NCI-H748 (cell line): ENCODE data around the gene PML.
A peak's percentile ranks its signal among the peaks of the same experiment; 100 is the strongest.
"Not testable (repeated sequence)": the region's sequence is repeated elsewhere in the genome, so short reads cannot be mapped to it uniquely, and the experiment has no call there.

ENCODE experiments used
- DNase-seq: peaks from one replicate; lab custom pipeline; 2025; ENCODE audit not compliant: unreplicated experiment; lab: John Stamatoyannopoulos, UW

The PML gene

DNA sequence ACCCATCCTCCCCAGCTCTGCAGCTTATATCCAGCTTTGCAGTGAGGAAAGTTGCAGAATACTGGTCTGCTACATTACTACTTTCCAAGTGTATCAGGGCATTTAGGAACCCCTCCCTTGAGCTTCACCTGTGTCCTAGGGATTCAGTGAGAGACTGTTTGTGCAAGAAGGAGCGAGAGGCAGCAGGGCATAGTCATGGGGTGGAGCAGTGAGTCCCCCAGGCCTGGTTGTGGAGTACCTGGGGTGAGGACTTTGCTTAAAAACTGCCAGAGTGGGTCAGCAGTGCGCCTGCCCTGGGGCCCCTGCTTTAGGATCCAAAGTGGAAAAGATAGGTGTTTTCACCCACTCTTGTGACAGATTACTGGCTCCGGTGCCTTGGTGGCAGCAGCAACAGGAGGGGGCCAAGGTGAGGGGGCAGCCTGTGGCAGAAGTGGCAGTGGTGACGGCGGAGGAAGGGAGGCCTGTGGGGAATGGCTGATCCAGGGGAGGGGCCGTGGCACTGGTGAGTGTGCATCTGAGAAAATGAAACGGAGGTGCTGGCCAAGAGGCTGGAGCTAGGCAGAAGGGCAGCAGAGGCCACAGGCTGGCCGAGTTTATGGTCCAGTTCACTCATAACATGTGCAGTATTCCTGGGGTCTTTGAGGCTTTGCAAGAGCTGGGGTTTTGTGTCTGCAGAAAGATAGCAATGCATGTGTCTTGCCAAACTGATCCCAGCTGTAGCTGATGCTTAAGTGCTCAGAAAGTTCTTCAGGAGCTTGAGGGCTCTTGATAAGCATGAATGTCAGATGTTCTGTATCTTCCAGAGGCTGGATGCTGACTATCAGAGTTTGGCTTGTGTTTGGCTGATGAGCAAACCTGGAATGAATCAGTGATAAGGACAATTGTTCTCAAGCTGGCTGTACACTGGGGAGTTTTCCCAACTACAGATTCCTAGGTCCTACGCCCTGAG is 44.5 kb downstream of the PML start:
- DNase-seq = no peak

DNA sequence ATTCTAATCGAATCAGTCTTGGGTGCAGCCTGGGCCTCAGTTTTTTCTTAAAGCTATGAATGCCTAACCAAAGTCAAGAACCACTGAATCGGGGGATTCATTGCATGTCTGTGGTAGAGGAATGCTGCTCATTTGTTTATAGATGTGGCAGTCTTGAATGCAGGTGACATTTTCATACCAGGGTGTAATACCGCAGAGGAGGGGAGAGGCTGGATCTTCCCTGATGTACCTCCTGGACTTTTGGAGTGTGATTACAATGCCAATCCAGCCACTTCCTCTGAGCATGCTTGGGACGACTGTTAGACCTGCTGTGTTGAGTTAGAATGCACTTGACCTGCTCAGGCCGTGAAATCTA is 45.1 kb downstream of the PML start:
- no peak for DNase-seq

DNA sequence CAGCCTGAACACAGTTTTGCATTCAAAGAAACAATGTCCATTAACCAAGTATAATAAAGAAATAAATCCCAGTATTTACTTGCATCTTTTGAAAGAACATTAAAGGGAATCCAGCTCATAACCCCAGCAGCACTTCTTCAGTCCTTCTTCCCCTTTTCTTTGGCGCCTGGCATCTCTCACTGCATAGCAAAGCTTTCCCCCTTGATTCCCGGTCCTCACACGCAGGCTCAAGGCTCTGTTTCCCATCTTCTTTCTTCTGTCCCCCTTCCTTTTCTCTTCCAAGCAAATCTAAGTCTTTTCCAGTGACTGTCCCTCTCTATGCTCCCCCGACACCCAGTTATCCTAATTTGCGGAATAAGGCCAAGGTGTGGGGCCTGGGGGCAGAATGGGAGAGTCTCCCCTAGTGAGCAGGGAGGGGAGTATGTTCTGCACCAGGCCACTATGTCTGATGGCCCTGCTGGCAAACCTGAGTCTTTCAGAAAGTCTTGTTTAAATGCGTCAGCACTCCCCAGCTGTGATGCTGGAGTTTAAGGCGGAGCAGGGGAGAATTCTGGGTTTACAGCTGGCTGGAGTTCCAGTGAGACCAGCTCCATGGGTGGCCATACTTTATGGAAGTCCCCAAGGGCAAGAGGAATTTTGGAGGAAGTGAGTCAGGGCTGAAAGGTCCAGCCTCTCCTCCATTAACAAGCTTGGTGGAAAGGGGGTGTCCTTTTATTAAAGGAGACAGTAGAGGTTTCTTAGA is 45.8 kb downstream of the PML start:
- no peak for DNase-seq

DNA sequence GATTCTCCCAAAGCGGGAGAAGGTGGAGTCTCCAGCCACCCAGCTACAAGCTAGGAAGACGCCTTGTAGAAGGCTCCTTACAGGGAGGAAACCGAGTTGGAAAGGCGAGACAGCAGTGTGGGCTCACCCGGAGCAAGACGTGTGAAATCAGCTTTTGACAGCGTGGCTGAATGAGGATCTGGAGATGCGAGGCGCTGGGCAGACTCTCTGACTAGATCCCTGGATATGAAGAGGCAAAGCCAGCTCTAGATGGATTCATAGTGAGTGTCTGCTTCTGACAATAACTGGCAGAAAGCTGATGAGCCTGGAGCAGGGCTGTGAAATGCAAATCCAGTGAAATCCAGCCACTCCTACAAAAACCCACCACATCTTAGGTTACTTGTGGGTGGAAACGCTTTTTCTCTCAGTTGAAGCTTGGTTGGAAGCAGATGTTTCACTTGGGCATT is 46.8 kb downstream of the PML start:
- DNase-seq = no peak

DNA sequence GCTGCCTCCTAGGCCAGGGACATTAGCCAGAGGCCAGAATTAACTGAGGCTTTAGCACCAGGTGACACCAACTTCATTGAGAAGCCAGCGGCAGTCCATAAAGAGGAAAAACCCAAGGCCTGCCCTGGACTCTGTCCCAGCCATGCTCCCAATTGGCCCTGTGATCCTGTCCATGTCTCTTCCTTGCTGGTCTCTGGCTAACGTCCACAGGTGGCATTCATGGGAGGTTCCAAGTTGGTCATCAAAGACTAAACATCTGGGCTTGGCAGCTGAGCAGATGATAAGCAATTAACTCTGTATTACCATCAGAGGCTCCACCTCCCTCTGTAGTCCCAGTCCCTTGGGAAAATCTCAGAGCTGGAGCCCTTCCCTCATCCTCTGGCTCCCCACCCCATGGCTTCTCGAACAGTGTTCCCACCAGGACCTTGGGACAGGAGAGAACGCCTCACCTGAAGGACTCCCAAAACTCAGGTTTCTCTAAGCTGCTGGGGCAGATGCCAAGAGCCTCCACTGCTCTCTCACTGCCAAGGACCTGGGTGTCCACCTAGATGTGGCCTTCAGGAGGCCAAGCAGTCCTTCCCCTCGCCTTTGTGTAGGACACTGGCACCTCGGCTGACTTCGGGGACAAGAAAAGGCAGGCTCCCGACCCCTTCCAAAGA is 47.4 kb downstream of the PML start:
- no peak for DNase-seq

DNA sequence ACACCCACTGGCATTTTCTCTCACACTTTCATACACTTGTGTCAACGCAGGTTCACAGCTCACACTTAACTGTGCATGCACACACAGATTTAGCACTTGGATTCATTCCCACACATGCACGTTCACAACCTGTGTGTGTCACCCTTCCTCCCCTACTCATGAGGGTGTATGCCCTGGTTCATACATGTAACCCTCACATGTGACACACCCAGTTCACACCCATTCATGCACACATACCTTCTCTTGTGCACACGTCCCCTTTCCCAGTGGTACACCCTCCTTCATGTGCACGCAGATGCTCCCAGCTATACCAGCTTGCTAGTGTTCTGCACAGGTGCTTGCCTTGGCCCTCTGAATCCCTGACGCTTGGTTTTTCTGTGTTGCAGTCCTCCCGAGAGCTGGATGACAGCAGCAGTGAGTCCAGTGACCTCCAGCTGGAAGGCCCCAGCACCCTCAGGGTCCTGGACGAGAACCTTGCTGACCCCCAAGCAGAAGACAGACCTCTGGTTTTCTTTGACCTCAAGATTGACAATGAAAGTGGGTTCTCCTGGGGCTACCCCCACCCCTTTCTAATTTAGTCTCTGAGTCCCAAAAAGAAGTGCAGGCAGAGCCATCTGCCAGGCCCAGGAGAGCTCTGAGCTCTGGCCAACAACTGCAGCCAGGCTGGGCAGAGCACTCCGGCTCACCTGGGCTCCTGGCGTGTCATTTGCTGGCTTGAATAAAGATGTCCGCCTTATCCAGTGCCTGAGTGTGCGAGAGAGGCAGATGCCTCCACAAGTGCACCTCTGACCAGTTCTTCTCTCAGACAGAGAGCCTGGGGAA is 48.3 kb downstream of the PML start:
- no peak for DNase-seq

DNA sequence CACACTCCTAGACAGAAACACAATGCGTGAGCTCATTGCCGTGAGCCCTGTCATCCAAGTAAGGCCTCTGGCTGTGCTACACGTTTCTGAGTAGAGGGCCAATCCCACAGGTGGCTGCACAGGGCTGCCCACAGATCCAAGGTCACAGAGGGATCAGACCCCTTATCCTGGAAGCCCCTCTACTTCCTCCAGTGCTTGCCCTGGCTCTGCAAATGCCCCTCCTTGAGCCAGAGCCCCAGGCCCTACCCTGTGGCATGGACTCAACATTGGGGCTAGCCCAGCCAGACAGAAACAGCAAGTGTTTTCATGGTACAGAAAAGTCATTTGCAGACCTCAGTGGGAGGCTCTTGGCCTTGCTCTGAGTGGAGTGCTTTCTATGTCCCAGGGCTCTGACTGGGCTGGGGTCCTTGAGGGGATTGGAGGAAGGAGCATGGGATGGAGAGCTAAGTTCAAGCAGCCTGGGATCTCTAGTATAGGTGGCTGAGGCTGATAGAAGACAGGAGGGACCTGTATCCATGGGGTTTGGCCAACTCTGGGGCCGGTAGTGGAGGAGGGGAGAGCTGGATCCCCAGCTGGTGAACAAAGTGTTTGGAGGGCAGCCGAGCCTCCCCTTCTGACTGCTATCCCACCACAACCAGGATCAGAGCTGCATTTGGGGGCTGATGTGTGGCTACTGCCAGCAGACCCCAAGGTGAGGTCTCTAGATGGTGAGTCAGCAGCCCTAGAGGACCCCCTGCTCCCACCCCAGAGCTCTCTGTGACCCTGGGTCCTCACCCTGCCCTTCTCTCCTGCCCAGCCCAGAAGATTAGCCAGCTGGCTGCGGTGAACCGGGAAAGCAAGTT is 49.1 kb downstream of the PML start:
- DNase-seq = no peak

DNA sequence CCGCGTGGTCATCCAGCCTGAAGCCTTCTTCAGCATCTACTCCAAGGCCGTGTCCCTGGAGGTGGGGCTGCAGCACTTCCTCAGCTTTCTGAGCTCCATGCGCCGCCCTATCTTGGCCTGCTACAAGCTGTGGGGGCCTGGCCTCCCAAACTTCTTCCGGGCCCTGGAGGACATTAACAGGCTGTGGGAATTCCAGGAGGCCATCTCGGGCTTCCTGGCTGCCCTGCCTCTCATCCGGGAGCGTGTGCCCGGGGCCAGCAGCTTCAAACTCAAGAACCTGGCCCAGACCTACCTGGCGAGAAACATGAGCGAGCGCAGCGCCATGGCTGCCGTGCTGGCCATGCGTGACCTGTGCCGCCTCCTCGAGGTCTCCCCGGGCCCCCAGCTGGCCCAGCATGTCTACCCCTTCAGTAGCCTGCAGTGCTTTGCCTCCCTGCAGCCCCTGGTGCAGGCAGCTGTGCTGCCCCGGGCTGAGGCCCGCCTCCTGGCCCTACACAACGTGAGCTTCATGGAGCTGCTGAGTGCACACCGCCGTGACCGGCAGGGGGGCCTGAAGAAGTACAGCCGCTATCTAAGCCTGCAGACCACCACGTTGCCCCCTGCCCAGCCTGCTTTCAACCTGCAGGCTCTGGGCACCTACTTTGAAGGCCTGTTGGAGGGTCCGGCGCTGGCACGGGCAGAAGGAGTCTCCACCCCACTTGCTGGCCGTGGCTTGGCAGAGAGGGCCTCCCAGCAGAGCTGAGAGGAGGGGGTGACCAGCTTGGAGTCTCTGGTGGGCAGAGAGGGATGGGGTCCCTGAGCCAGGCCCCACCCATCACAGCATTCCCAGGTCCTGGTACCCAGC is 50.0 kb downstream of the PML start:
- DNase-seq = no peak

DNA sequence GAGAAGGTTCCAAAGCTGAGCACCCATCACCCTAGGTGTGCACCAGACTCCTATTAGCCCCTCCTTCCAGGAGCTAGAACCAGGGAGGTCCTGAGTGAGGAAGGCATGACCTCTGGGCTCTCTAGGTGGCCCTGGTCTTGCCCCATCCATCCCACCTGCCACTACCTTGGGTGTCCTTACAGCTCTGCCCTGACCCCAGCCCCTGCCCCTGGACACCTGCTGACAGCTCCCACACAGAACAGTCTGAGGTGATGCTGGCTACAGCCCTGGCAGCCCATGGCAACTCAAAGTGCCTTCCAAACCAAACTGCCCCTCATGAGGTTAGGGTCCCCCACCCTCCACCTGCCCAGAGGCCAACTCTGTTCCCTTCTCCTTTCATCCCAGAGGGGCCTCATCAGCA is 50.7 kb downstream of the PML start:
- no peak for DNase-seq

DNA sequence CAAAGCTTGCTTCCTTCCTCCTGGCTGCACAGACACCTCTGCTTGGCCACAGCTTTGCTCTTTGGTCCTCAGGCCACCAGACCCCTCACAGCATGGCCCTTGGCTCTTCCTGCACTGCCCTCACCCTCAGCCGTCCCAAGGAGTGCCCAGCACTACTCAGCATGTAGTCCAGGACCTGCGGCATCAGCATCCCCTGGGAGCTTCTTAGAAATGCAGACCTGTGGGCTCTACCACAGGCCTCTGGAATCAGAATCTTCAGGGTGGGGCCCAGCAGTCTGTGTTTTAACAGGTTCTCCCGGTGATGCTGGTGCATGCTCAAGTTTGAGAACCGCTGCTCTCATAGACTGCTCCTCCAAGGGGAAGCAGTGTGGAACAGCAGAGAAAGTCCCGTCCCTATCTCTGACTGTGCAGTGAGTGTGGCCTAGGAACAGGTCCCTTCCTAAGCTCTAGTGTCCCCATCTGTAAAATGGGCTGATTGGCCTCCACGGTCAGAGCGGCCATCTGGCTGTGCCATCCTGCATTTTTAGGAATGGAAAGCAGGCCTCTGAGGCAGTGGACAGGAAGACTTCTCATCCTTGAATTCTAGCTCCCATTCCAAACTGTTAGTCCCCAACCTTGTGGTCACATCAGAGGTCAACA is 51.2 kb downstream of the PML start:
- no peak for DNase-seq

DNA sequence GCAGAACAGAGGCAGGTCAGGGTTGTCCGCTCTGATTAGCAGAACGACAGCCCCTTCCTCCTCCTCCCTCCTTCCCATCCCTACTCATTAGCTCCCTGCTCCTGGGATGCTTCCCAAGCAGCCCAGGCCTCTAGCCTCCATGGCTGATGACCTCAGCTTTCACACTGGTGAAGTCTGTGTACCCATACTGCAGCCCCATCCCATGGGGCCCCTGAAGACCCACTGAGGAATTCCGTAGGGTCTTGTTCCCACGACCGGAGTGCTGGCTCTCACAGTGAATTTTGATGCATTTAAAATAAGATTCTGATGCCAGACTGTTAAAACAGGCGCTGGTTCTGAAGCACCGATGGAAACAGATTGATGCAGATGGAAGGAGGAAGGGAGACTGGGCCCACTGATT is 51.8 kb downstream of the PML start:
- no peak for DNase-seq

DNA sequence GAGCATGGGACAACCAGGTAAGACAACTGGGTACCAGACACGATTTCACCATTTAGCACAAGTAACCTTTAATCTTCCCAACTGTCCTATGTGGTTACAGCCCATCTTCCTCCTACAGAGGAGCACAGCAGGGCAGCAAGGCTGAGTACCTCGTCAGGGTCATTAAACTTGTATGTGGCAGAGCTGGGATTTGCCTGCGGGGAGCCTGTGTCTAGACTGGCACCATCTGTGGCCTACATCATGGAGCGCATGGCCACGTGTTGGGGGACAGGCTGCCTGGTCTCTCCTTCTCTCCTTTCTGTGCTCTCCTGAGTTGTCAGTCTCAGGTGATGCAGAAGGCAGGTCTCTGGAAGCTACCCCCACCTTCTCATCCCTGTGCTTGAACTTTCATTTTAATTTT is 55.6 kb downstream of the PML start:
- DNase-seq = no peak

DNA sequence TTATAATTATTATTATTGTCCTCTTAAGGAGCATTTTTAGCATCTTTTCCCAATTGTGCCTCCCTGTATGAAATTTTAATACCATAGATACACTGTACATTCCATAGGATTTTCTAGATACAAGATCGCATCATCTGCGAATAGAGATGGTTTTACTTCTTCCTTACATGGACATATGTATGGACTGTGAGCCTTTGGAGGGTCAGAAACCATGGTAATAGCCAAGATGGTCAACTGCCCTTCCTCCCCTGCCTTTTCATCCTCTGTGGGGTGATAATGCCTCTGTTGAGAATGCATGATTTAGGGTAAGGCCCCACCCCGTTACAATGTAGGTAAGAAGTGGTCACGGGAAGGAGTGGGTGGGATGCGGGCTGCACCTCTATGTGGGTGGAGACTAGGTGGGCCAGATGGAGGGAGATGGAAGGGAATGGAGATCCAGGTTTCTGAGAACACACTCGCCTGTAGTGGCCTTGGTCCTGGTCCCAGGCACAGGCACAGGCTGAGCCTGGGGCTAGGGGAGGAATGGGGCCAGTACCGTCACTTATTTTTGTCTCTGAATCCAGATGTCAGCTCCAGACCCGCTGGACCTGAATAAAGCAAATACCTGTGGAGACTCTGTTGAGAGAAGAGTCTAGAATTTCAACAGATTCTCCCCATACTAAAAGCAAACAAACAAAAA is 56.2 kb downstream of the PML start:
- DNase-seq = no peak

DNA sequence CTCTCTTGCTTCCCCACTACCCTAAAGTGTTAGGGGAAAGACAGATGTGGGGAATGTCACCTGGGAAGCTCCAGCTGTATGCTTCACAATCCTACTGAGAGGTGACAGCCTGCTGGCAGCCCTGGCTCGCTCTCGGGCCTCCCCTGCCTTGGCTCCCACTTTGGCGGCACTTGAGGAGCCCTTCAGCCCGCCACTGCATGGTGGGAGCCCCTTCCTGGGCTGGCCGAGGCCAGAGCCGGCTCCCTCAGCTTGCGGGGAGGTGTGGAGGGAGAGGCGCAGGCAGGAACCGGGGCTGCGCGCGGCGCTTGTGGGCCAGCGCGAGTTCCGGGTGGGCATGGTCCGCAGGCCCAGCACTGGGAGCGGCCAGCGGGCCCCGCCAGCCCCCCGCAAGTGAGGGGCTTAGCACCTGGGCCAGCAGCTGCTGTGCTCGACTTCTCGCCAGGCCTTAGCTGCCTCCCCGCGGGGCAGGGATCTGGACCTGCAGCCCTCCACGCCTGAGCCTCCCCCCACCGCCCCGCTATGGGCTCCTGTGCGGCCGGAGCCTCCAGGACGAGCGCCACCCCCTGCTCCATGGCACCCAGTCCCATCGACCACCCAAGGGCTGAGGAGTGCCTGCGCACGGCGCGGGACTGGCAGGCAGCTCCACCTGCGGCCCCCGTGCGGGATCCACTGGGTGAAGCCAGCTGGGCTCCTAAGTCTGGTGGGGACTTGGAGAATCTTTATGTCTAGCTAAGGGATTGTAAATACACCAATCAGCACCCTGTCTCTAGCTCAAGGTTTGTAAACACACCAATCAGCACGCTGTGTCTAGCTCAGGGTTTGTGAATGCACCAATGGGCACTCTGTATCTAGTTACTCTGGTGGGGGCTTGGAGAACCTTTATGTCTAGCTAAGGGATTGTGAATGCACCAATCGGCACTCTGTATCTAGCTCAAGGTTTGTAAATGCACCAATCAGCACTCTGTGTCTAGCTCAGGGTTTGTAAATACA is 58.0 kb downstream of the PML start:
- not testable (repeated sequence) for DNase-seq

DNA sequence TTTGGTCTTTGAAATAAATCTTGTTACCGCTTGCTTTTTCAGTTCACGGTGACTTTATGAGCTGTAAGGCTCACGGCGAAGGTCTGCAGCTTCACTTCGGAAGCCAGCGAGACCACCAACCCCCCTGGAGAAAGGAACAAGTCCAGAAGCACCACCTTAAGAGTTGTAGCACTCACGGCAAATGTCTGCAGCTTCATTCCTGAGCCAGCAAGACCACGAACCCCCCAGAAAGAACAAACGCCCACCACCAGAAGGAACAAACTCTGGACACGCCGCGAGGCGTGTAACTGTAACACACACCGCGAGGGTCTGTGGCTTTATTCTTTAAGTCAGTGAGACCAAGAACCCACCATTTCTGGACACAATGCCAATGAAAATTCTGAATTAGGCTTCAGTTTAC is 59.0 kb downstream of the PML start:
- DNase-seq = no peak

DNA sequence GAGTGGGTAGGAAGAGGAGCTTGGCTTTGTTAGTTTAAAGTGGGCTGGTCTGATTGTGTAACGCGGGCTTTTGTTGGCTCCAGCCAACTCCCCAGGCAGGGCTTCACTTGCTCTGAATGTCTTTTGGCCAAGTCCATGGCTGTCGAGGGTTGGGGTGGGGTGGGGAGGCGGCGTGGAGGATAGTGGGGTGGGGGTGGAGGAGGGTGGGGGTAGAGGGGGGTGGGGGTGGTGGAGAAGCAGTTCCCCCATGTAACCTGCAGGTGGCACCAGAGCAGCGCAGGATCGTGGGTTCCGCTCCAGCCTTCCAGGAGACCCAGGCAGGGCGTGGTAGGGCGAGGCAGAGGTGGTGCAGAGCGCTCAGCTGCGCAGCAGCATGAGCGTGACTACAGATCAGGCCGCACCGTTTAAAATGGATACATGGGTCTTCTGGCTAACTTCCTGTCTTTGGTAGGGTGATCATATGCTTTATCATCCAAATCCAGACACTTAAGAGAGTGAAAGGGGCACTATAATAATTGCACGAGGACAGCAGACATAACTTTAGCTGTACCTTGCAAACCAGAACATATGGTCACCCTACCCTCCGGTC is 59.5 kb downstream of the PML start:
- DNase-seq = peak; percentile 74

DNA sequence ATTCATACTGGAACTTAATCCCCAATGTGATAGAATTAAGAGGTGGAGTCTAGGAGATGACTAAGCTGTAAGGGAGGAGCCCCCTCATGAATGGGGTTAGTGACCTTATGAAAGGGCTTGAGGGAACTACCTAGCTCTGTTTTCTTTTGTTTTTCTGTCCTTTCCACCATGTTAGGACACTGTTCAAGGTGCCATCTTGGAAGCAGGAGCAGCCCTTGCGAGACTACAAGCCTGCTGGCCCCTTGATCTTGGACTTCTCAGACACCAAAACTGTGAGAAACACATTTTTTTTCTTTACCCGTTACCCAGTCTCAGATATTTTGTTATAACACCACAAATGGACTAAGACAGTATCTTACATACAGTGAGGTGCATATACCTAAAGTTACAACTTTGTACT is 61.3 kb downstream of the PML start:
- no peak for DNase-seq
